Tibial nerve (tissue), 4 donors: ENCODE results near the gene CSNK1A1L. TPM values are rescaled to one million over a fixed set of nuclear protein-coding genes. Genes with fewer than 3 reads are reported as not detected.

Source experiments
- DNase-seq, 2 donors: peaks; one replicate each; pipeline ENCODE4 v3.0.0-alpha.2; 2019; ENCODE audit warnings: low spot score in 2 of 2
- H3K27ac ChIP-seq, 4 donors: fragments of 200-600 bp; sonication (generic) in 3 of 4; one replicate each; pipeline ENCODE4 v1.5.1; 2017 to 2019; ENCODE audit warnings: mild to moderate bottlenecking in 1 of 4
- H3K27me3 ChIP-seq, 2 donors: fragments of 200-600 bp; sonication (generic) in 1 of 2; one replicate each; pipeline versions ENCODE4 v1.5.1 to v1.6.0; 2017 to 2019
- H3K36me3 ChIP-seq, 3 donors: fragments of 200-600 bp; sonication (generic); one replicate each; pipeline ENCODE4 v1.5.1; 2018 to 2019
- H3K4me1 ChIP-seq, 4 donors: fragments of 200-600 bp; sonication (generic) in 3 of 4; one replicate each; pipeline ENCODE4 v1.5.1; 2017 to 2019
- H3K4me3 ChIP-seq, 4 donors: fragments of 200-600 bp; sonication (generic) in 3 of 4; one replicate each; pipeline ENCODE4 v1.5.1; 2017 to 2019; ENCODE audit warnings: mild to moderate bottlenecking in 1 of 4, moderate library complexity in 1 of 4
- H3K9me3 ChIP-seq, 4 donors: fragments of 200-600 bp; sonication (generic) in 3 of 4; one replicate each; pipeline ENCODE4 v1.5.1; 2017 to 2019
- CTCF ChIP-seq, 5 experiments: fragments of 200-600 bp in 3 of 5; fragments of 450-650 bp in 2 of 5; sonication (generic) in 3 of 5; IDR thresholded peaks; one replicate each; pipeline ENCODE4 v1.5.1; 2016 to 2019; ENCODE audit warnings: antibody characterized with exemption in 5 of 5, mild to moderate bottlenecking in 3 of 5, moderate library complexity in 2 of 5
- EP300 ChIP-seq, 2 donors: sonication (generic); formaldehyde crosslinking; IDR thresholded peaks; one replicate each; pipeline ENCODE4 v1.6.1; 2017; ENCODE audit warnings: antibody characterized with exemption in 2 of 2, mild to moderate bottlenecking in 1 of 2
- POLR2A ChIP-seq, 2 donors: fragments of 450-650 bp; IDR thresholded peaks; one replicate each; pipeline ENCODE4 v1.6.1; 2017; ENCODE audit warnings: antibody characterized with exemption in 2 of 2, mild to moderate bottlenecking in 2 of 2, moderate library complexity in 2 of 2
- WGBS, 2 donors: methylation state at CpG; one replicate each; pipeline ENCODE4 v1.1.5; 2018; 5-methylcytosine and 5-hydroxymethylcytosine counted together
- total RNA-seq, 4 donors: library from RNA; depleted of rRNA; stranded (reverse); fragments of >200 nt; gene quantifications; one replicate each; pipeline ENCODE4 v1.1.0, GENCODE V29; 2016

CSNK1A1L gene
- not detected for total RNA-seq

- peaks cover 0 to 10% (median 0%) of the 10 kb centered on the region in 4 donors for H3K4me1 ChIP-seq
- WGBS, 2 donors: 96 to 98% methylated on average over 20 to 26 of the region's 26 CpGs
- H3K36me3 ChIP-seq: no peaks in the 10 kb centered on the region
- TF ChIP-seq EP300 (IDR thresholded peaks at IDR 0.05) (no peak), POLR2A (IDR thresholded peaks at IDR 0.05) (no peak)
- peak within 1 kb of the TSS in 1 of 4 donors; percentile 57 for H3K27ac ChIP-seq
- no peaks in the 10 kb centered on the region for H3K9me3 ChIP-seq
- no peaks in the 10 kb centered on the region for H3K27me3 ChIP-seq
- no peak for DNase-seq
- H3K4me3 ChIP-seq: no peak within 1 kb of the TSS
These were observed at the start of gene CSNK1A1L for GRCh38 chr13:37105251-37105714. Gene CSNK1A1L (minus strand): TSS chr13:37105664. CDS start chr13:37105256, 408 bp downstream.

GRCh38 chr13:37149380-37149779 is 43.9 kb upstream of the CSNK1A1L start:
- no peak overlapping the region for H3K4me3 ChIP-seq
- H3K27ac ChIP-seq: no peak overlapping the region
- TF ChIP-seq POLR2A (IDR thresholded peaks at IDR 0.05): no peak
- no peak for TF ChIP-seq CTCF (IDR thresholded peaks at IDR 0.05)
- TF ChIP-seq EP300 (IDR thresholded peaks at IDR 0.05): no peak
- no peaks in the 10 kb centered on the region for H3K9me3 ChIP-seq
- DNase-seq: no peak
- peaks cover 0 to 4% (median 0%) of the 10 kb centered on the region in 4 donors for H3K4me1 ChIP-seq
- no peaks in the 10 kb centered on the region for H3K36me3 ChIP-seq
- 32 to 33% methylated on average over 3 of the region's 3 CpGs for WGBS, 2 donors
- no peaks in the 10 kb centered on the region for H3K27me3 ChIP-seq

- no peak for DNase-seq
- H3K4me1 ChIP-seq: peaks cover 0 to 6% (median 0%) of the 10 kb centered on the region in 4 donors
- 48 to 60% methylated on average over 2 of the region's 2 CpGs for WGBS, 2 donors
- H3K36me3 ChIP-seq: no peaks in the 10 kb centered on the region
- H3K4me3 ChIP-seq: no peak overlapping the region
- no peak overlapping the region for H3K27ac ChIP-seq
- no peaks in the 10 kb centered on the region for H3K27me3 ChIP-seq
- TF ChIP-seq POLR2A (IDR thresholded peaks at IDR 0.05) (no peak), CTCF (IDR thresholded peaks at IDR 0.05) (no peak), EP300 (IDR thresholded peaks at IDR 0.05) (no peak)
- H3K9me3 ChIP-seq: no peaks in the 10 kb centered on the region
These were observed 43.0 kb upstream of the CSNK1A1L start for GRCh38 chr13:37148501-37148900.

- TF ChIP-seq EP300 (IDR thresholded peaks at IDR 0.05): no peak
- TF ChIP-seq POLR2A (IDR thresholded peaks at IDR 0.05): no peak
- TF ChIP-seq CTCF (IDR thresholded peaks at IDR 0.05): no peak
- Histone ChIP-seq H3K36me3 (no peaks in the 10 kb centered on the region), H3K4me1 (peaks cover 0 to 6% (median 0%) of the 10 kb centered on the region in 4 donors), H3K27me3 (no peaks in the 10 kb centered on the region), H3K27ac (no peak overlapping the region), H3K9me3 (no peaks in the 10 kb centered on the region), H3K4me3 (no peak overlapping the region)
- no peak for DNase-seq
These were observed 39.2 kb upstream of the CSNK1A1L start for GRCh38 chr13:37144661-37145060.

- Histone ChIP-seq H3K27ac (no peak overlapping the region), H3K9me3 (no peaks in the 10 kb centered on the region), H3K36me3 (no peaks in the 10 kb centered on the region), H3K4me1 (peaks cover 0 to 6% (median 0%) of the 10 kb centered on the region in 4 donors), H3K27me3 (no peaks in the 10 kb centered on the region), H3K4me3 (no peak overlapping the region)
- DNase-seq: no peak
- WGBS, 2 donors: 4 to 6% methylated on average over 1 of the region's 1 CpG
- TF ChIP-seq EP300 (IDR thresholded peaks at IDR 0.05) (peak in 1 of 2 donors; percentile 21), CTCF (IDR thresholded peaks at IDR 0.05) (no peak), POLR2A (IDR thresholded peaks at IDR 0.05) (no peak)
These were observed 38.4 kb upstream of the CSNK1A1L start for GRCh38 chr13:37143911-37144310.

GRCh38 chr13:37142877-37143276 is 37.4 kb upstream of the CSNK1A1L start:
- DNase-seq: no peak
- Histone ChIP-seq H3K4me3 (no peak overlapping the region), H3K27me3 (no peaks in the 10 kb centered on the region), H3K27ac (no peak overlapping the region), H3K4me1 (peaks cover 0 to 6% (median 3%) of the 10 kb centered on the region in 4 donors), H3K9me3 (no peaks in the 10 kb centered on the region), H3K36me3 (no peaks in the 10 kb centered on the region)
- 80 to 97% methylated on average over 1 of the region's 1 CpG for WGBS, 2 donors
- no peak for TF ChIP-seq EP300 (IDR thresholded peaks at IDR 0.05)
- no peak for TF ChIP-seq CTCF (IDR thresholded peaks at IDR 0.05)
- no peak for TF ChIP-seq POLR2A (IDR thresholded peaks at IDR 0.05)
